ENCODE data around the gene OXCT1.
A peak's percentile ranks its signal among the peaks of the same experiment; 100 is the strongest.
"Not testable (repeated sequence)": the region's sequence is repeated elsewhere in the genome, so short reads cannot be mapped to it uniquely, and the experiment has no call there.

The OXCT1 gene

DNA sequence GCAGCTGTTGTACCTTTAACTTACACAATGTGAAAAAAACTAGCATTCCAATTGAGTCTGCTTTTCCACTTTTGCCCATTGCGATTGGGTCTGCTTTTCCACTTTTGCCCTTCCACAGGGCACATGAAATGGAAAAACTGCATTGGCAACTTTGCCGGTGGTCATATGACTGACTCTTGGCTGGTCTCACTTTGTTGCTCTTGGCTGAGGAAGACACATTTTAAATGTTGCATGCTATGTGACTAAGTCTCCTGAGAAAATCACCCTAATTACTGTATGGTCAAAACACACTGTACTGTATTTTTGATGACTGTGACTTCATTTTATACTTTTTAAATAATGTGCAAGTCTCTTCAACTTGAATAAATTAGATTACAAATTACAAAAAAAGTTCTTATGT is 1.6 kb upstream of the OXCT1 start:
- DNase-seq: no peak

DNA sequence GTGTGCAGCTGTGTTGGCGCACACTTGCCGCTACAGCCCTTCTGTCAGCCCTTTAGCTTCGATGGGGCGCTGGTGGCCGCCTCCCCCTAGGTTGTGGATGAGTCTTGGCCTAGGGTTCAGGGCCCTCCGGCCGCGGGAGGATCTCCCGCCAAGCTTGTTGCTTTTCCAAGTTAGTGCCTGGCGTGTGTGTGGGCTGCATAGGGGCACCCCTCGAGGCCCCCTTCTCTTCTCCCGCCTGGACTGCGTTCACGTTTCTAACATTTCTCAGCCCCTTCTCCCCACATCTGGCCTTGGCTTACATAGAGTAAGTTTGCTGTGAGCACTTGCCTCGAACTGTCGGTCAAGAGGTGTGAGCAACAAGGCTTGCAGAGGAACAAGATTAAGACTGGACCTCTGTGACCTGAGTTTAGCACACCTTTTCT is 413 bp upstream of the OXCT1 start:
- no peak for DNase-seq

DNA sequence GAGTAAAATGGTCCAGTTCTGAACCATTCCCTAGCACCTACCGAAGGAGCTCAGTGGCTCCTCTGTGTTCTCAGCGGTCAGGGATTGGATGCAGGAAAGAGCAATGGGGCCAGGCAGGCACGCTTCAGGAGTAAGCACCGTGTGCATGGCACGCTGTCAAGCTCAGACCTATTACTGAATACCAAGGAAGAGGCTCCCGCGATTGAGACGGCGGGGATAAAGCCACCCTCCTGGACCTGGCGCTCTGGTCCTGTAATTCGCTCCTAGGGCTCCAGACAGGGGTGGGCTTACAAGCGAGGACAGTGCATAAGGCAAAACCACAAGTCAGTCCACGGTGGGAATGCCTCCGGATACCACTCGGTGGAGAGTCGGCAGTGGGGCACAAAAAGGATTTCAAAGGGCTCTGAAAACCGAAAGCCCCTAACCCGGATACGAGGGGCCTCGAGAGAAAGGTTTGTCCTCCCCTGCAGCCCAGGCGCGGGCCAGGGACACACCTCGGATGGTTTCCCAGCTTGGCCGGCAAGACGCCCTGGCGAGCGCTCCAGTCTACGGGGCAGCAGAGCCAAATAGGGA is 988 bp downstream of the OXCT1 start:
- DNase-seq: no peak

DNA sequence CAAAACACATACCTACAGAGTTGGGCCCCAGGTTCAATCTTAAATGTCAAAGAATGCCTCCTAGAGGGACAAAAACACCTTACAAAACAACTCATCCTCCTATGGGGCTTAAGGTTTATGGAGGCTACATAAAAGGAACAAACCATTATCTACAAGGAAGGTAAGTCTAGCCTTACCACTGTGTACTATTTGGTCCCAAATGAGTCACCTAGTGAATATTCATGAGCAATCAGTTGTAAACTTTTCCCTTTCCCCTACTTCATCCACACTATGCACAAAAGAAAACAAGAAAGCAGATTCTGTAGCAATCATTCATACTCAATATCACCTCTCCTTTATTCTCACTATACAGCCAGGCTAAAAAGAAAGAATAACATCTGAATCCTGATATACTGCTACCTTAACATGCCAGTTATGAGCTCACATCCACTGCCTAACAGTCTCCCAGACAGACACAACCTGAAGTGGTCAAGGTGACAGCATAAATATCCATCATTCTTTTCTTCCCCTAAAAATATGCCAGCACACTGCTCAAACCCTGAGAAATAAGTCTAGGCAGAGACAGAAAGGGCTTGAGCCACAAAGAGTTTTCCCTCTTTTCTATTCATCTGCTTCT is 6.2 kb downstream of the OXCT1 start:
- DNase-seq: no peak

DNA sequence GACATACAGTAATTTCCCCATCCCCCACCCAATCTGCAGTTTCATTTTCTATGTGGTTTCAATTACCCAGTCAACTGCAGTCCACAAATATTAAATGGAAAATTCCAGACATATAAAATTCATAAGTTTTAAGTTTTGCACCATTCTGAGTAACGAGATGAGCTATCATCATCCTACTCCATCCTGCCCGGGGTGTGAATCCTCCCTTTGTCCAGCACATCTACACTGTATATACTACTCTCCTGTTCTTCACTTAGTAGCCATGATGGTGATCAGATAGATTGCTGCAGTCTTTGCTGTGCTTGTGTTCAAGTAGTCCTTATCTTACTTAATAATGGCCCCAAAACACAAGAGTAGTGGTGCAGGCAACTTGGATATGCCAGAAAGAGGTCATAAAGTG is 11.3 kb downstream of the OXCT1 start:
- no peak for DNase-seq

DNA sequence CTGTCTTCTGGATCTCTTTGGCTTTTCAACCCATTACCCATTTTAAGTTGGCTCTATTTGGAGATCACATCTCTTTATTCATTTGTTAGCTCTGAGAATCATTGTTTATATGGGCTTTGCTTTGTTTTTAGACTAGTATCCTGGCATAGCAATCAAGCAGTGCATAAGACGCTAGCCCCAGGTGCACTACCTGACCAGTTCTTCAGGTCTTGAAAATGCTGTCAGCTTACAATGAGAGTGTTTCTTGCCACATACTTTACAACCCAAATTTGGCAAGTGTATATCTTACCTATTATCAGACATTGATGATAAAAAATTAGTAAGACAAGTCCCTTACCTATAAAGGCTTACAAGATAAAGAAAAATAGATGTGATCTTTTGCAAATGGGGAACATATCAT is 12.2 kb downstream of the OXCT1 start:
- no peak for DNase-seq

DNA sequence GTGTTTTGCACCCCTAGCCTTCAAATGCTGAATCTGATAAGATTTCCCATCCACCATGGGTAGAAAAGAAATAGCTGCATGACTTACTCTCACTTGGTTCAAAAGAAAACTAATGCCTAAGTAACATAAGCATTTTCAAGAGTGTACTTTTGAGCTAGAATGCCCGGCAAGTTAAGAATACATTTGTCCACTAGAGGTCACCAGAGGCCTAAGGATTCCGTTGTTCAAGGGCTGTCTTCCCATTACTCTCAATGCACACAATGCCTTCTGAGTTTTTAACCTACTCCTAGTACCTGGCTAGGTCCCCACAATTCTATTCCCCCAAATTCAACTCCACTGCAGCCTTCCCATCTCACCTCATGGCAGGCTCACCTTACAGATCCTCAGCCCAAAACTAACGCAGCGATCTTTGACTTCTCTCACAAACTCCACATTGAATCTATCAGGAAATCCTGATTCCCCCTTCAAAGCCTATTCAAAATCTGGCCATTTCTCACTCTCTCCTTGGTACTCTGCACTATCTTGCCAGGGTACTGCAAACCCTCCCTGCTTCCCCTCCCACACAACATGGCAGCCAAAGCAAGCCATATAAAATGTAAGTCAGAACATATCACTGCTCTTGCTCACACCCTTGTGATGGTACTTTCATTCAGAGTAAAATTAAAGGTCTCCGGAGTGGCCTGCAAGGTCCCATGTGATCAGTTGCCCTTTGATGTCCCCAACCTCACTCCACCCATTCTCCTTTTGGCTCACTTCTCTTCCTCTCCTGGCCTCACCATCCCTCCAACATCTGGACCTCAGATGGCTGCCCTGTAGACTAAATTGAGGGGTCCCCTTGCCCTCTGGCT is 13.4 kb downstream of the OXCT1 start:
- DNase-seq: no peak

DNA sequence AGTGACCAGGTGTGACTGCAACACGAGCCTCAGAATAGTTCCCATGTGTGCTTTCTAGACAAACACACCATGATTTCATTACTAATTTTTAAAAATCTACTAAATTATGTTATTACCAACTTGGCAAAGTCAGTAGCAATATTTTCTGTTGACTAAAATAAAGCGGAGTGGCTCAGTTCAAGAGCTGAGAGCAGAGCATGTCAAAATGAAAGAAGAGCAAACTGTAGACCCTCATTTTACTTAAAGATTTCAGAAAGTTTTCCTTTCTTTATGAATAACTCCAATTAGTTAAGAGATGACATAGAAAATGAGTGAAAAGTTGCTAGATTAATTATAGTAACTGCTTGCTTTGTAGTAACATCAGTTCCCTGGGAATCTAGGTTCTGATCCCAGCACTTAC is 17.9 kb downstream of the OXCT1 start:
- no peak for DNase-seq

DNA sequence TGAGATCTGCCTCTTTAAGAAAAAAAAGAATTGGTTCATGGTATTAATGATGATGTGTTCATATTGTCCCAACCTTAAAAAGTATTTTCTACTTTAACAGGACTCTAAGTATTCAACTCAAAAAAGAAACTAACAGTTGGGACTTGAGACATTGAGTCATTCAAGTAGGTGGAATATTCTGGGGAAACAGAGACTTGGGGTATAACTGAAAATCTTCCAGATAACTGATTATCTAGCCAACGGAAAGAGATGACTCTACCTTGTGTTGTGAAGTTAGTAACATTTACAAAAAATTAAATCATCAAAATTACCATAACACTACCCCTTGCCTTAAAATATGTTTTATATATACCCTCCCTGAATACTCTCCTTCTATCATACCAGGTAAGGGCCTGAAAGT is 19.1 kb downstream of the OXCT1 start:
- no peak for DNase-seq

DNA sequence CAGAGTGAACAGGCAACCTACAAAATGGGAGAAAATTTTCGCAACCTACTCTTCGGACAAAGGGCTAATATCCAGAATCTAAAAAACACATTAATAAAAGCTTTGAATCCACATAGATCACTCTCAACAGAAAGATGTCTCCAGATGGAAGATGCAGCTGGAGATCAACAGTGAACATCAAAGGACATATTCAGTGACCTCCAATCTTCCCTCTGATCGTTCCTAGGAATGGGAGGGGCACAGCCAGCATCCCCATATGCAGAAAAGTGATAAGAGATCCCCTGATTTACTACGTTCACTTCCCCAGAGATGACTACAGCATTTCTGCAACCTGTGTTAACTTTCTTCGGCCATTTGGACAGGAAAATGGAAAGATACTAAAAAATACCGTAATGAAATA is 21.2 kb downstream of the OXCT1 start:
- DNase-seq: no peak

DNA sequence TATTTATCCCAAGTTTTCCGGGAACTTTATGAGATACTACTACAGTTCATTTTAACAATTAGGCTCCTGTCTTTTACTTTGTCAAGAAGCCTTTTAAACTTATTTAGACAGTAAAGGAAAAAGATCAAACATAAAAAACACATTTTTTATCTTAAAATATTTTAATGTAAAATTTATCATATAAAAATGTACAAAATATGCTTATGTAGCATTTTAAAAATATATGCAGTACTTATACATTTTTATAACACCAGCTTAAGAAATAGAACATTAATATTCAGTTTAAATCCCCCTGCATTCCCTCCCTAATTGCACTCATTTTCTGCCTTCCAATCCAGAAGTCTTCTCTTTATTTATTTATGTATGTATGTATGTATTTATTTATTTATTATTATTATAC is 24.5 kb downstream of the OXCT1 start:
- DNase-seq: not testable (repeated sequence)

DNA sequence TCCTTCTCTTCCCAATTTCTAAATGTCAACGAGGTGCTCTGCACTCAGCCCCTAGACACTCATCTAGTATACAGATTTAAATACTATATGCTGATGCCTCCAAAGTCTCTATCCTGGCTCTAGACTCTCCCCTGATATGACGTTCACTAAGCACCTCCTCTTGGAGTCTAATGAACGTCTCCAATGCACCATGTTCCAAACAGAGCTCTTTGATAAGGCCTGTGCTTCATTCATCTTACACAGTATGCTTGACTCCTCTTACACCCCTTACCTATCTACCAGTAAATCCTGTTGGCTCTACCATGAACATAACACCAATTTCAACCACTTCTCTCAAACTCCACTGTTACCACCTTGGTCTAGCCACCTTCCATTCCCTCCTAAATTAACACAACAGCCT is 25.7 kb downstream of the OXCT1 start:
- DNase-seq: no peak

DNA sequence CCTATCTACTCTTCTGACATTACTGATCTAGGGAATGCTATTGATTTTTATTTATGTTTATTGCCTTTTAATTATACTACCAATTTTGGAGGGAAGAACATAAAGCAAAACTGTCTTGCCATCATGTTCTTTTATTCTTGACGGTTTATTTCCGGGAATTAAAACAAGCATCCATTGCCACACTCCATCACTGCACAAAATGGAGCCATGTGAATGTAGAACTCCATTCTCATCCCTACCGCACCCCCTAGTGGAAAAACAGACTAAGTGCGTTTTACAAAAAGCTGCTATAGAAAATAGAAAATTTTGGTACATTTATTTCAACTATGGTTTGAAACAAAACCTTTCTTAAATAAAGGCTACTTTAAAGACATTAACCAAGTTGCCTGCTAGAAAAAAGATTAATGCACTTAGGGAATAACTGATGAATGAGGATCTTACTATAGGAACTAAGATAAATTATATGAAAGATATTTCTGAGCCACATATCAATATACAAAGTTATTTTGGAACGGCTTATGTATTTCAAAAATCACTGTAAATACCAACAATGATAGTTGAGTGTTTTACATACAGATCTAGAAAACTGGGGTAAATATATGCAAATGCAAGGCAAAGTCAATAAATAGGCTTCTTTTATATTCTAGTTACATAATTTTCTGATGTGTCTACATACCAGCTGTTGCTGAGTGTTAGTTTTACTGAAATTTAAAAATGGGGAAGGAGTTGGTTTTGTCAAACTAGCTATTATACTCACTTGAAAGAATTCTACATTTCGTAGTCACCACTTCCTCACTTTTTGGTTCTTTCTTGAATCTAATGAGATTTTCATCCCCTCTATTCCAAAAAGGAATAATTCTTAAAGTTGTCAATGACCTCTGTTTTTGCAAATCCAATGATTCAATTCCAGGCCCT is 26.5 kb downstream of the OXCT1 start:
- DNase-seq: peak; percentile 22

DNA sequence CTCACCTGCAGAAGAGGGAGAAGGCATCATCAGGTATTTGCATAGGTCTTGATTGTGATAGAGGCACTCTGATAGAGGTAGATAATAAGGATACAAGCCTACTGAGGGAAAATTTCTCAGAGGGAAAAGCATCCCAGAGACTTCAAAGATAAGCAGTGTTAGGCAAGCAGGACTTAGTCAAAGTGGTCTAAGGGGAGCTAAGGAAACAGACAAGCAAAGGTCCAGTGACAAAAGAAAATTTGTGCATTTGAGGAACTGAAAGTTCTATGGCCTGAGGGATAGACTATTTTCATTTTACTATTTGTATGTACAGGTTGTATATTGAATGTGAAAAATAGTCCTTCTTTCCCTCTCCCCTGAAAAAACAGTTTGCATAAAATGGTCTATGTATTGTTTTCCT is 27.4 kb downstream of the OXCT1 start:
- no peak for DNase-seq

DNA sequence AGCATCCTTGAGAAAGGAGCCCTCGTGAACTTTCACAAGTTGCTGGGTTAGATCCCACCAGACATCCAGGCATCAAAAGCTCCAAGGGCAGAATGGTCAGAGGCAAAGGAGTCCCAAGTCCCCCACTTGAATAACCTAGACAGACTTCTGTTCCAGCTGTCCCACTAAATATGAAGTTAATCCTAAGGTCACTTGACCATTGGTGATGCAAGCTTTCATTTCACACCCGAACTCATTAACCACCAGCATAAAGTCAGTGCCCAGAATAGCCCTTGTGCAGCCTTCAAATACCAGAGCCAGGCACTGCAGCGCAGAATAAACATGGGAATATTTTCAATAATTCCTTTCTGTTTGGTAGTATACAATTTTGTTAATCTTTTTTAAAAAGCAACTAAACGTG is 28.9 kb downstream of the OXCT1 start:
- no peak for DNase-seq

DNA sequence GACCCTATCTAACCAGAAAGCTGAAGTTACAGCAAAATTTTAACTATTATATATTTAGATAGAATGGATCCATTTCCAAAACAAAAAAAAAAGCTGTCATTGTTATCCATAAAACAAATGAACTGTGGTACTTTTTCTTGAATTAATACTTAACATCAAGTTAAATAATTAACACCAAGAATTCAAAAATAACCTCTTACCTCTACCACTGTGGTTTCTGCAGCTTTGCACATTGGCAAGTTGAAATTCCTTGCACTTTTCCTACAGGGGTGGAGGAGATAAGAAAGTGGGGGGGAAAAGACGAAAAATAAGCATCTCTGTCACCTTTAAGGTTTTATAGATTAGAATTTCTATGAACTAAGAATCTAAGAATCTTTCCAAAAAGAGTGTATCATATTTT is 30.0 kb downstream of the OXCT1 start:
- DNase-seq: no peak

DNA sequence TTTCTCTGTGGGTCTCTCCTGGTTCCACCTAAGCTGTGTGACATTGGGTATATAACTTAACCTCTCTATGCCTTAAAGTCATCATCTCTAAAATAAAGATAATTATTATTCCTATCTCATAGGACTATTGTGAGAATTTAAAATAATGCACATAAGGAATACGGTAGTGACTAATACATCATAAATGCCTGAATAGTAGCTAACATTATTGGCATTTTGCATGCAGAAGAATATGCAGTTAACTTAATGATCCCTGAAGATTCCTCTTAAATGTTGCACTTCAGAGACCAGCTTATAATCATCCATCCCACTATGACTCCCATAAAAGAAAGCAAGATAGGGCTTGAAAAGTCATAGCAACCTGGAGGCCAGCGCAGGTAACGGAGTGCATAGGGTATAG is 32.4 kb downstream of the OXCT1 start:
- no peak for DNase-seq

DNA sequence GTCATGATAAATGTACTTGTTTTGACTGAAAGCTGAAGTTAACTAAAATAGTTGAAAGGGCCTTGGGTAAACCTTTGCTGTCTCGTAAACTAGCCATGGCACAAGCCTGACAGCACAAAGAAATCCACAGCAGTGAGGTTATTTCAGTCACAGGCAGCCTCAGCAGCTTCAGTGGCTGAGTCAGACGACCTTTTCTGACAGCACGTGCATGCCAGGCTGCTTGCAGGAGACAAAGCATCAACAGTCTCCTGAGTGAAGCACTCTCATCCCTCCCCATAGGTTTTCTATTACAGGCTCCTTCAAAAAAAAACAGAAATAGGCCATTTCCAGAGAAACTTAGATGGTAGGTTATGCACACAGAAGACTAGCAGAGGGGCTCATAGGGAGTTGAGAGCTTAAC is 34.6 kb downstream of the OXCT1 start:
- DNase-seq: no peak

DNA sequence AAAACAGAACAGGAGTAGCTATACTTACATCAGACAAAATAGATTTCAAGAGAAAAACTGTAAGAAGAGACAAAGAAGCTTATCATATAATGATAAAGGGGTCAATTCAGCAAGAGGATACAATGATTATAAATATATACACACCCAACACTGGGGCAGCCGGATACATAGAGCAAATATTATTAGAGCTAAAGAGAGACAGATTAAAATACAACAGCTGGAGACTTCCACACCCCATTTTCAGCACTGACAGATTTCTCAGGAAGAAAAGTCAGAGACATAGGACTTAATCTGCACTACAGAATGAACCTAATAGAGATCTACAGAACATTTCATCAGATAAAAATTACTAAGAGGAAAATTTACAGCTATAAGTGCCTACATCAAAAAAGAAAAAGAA is 35.7 kb downstream of the OXCT1 start:
- no peak for DNase-seq

DNA sequence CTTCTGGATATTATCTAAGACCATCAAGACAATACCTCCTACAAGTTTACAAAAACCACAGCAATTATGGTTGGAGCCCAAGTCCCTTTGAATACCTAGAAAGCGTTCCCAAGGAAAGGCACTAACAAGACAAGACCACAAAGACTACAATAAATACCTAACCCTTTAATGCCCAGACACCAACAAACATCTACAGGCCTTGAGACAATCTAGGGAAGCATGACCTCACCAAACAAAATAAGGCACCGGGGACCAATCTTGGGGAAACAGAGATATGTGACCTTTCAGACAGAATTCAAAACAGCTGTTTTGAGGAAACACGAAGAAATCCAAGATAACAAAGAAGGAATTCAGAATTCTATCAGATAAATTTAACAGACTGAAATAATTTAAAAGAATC is 37.8 kb downstream of the OXCT1 start:
- no peak for DNase-seq

DNA sequence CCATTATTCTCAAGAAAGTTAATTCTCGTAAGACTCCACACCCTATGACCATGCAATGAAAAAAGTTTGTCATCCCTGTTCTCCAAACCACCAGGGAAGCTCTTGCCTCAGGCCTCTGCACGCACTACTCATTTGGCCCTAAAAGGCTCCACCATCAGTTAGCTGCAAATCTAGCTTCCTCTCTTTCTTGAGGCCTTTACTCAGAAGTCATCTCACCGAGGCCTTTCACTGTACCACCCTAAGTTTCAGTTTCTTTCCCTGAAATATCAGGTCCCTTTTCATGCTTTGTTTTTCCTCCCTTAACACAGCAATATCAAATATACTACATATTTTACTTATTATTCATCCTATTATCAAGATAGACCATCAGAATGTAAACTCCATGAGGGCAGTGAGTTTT is 39.1 kb downstream of the OXCT1 start:
- no peak for DNase-seq

DNA sequence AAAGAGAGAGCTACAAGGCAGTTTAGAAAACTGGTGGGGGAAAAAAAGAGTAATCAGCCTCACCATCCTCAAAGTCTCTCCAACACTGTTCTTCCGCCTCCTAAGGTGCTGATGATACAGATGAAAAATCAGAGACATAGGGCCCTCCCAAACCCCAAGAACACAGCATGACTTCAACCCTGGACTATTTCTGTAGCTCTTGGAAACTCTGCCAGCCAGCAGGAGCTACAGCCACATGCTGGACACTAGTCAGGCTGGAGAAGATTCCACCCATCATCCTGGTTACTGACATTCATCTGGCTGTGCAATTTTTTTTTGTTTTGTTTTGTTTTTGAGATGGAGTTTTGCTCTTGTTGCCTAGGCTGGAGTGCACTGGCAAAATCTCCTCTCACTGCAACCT is 42.4 kb downstream of the OXCT1 start:
- no peak for DNase-seq

DNA sequence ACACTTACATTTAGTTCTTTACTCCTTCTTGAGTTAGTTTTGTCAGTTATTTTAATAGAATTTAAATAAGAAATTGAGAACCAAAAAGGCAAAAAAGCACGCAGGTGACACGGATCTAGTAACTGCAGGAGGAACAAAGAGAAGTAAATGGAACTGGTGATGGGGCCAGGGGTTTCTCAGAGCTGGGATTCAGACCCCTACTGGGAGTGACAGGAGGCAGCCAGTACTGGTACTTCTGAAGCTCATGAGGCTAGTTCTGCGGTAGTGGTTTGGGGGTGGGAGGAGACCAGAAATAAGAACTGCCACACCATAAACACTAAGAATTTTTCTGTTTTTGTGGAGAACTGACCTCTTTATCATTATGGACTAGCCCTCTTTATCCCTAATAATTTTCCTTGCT is 48.2 kb downstream of the OXCT1 start:
- no peak for DNase-seq
